H9 (cell line): ENCODE measurements around the gene RBP2. TPM values are rescaled to one million over a fixed set of nuclear protein-coding genes. Genes with fewer than 3 reads are reported as not detected.

Experiments used
- DNase-seq: peaks from one replicate; pipeline ENCODE4 v3.0.0-alpha.2; 2017
- H2AFZ ChIP-seq: one replicate; pipeline ENCODE4 v1.6.1; 2013; ENCODE audit warnings: mild to moderate bottlenecking, low read length, control low read depth, moderate library complexity
- H2AK5ac ChIP-seq: 2 replicates; pipeline ENCODE4 v1.6.1; 2013; ENCODE audit warnings: low read length, control low read depth, mixed read lengths; ENCODE audit not compliant: insufficient read length
- H2BK120ac ChIP-seq: one replicate; pipeline ENCODE4 v1.6.1; 2013; ENCODE audit warnings: low read depth, mild to moderate bottlenecking, low read length, control low read depth, inconsistent platforms; ENCODE audit not compliant: poor library complexity, severe bottlenecking
- H2BK12ac ChIP-seq: 2 replicates; pipeline ENCODE4 v1.6.1; 2013; ENCODE audit warnings: low read length, control low read depth, mixed read lengths, low read depth; ENCODE audit not compliant: insufficient read length
- H2BK15ac ChIP-seq: 2 replicates; pipeline ENCODE4 v1.6.1; 2013; ENCODE audit warnings: low read depth, low read length, control low read depth
- H2BK20ac ChIP-seq: one replicate; pipeline ENCODE4 v1.6.1; 2013; ENCODE audit warnings: low read depth, mild to moderate bottlenecking, low read length, control low read depth, inconsistent platforms; ENCODE audit not compliant: poor library complexity, severe bottlenecking
- H2BK5ac ChIP-seq: 2 replicates; pipeline ENCODE4 v1.6.1; 2013; ENCODE audit warnings: low read length, control low read depth, mixed read lengths; ENCODE audit not compliant: insufficient read length
- H3K14ac ChIP-seq: 2 replicates; pipeline ENCODE4 v1.6.1; 2013; ENCODE audit warnings: low read length, control low read depth; ENCODE audit not compliant: insufficient read depth
- H3K18ac ChIP-seq: 2 replicates; pipeline ENCODE4 v1.6.1; 2013; ENCODE audit warnings: low read depth, mild to moderate bottlenecking, mixed read lengths, low read length, control low read depth; ENCODE audit not compliant: insufficient read length
- H3K23ac ChIP-seq: 2 replicates; pipeline ENCODE4 v1.6.1; 2013; ENCODE audit warnings: low read length, control low read depth, mixed read lengths, low read depth; ENCODE audit not compliant: insufficient read length
- H3K23me2 ChIP-seq: 2 replicates; pipeline ENCODE4 v1.6.1; 2013; ENCODE audit warnings: low read depth, mild to moderate bottlenecking, mixed read lengths, low read length, control low read depth; ENCODE audit not compliant: insufficient read length, poor library complexity, severe bottlenecking
- H3K27ac ChIP-seq: 2 replicates; pipeline ENCODE4 v1.5.1; 2013; ENCODE audit warnings: low read length, control low read depth, mixed read lengths, low read depth; ENCODE audit not compliant: insufficient read length
- H3K27me3 ChIP-seq: 2 replicates; pipeline ENCODE4 v1.6.1; 2013; ENCODE audit warnings: low read length, control low read depth, inconsistent platforms; ENCODE audit not compliant: insufficient read depth
- H3K4ac ChIP-seq: 2 replicates; pipeline ENCODE4 v1.6.1; 2013; ENCODE audit warnings: low read depth, mild to moderate bottlenecking, control low read depth, inconsistent platforms, low read length, moderate library complexity
- H3K4me1 ChIP-seq: 2 replicates; pipeline ENCODE4 v1.6.1; 2013; ENCODE audit warnings: low read length, control low read depth, inconsistent platforms; ENCODE audit not compliant: insufficient read depth
- H3K4me2 ChIP-seq: 2 replicates; pipeline ENCODE4 v1.6.1; 2013; ENCODE audit warnings: low read length, control low read depth, mixed read lengths; ENCODE audit not compliant: insufficient read length, insufficient read depth
- H3K56ac ChIP-seq: 2 replicates; pipeline ENCODE4 v1.6.1; 2013; ENCODE audit warnings: low read depth, mild to moderate bottlenecking, mixed read lengths, low read length, control low read depth; ENCODE audit not compliant: insufficient read length
- H3K79me1 ChIP-seq: 2 replicates; pipeline ENCODE4 v1.6.1; 2013; ENCODE audit warnings: low read depth, mild to moderate bottlenecking, moderate library complexity, low read length, control low read depth, inconsistent platforms; ENCODE audit not compliant: insufficient read depth, poor library complexity, severe bottlenecking
- H3K79me2 ChIP-seq: 2 replicates; pipeline ENCODE4 v1.6.1; 2013; ENCODE audit warnings: low read length, control low read depth, inconsistent platforms; ENCODE audit not compliant: insufficient read depth
- H3K9ac ChIP-seq: 2 replicates; pipeline ENCODE4 v1.6.1; 2013; ENCODE audit warnings: low read length, control low read depth, mixed read lengths; ENCODE audit not compliant: insufficient read length; ENCODE audit errors: extremely low read depth
- H3K9me3 ChIP-seq: one replicate; pipeline ENCODE4 v1.6.1; 2013; ENCODE audit warnings: low read depth, low read length, inconsistent platforms; ENCODE audit not compliant: control insufficient read depth
- H3T11ph ChIP-seq: one replicate; pipeline ENCODE4 v1.6.1; 2013; ENCODE audit warnings: mild to moderate bottlenecking, low read length, control low read depth, inconsistent platforms
- H4K20me1 ChIP-seq: one replicate; pipeline ENCODE4 v1.6.1; 2013; ENCODE audit not compliant: control insufficient read depth, insufficient read length, insufficient read depth
- H4K5ac ChIP-seq: 2 replicates; pipeline ENCODE4 v1.6.1; 2013; ENCODE audit warnings: low read depth, mild to moderate bottlenecking, mixed read lengths, low read length, control low read depth; ENCODE audit not compliant: insufficient read length
- H4K8ac ChIP-seq: replicated peaks from 2 replicates; pipeline ENCODE4 v1.6.1; 2013; ENCODE audit warnings: low read length, control low read depth, mixed read lengths, low read depth; ENCODE audit not compliant: insufficient read length
- H4K91ac ChIP-seq: 2 replicates; pipeline ENCODE4 v1.6.1; 2013; ENCODE audit warnings: low read depth, mild to moderate bottlenecking, moderate library complexity, mixed read lengths, low read length, control low read depth; ENCODE audit not compliant: insufficient read length
- H3K27ac Mint-ChIP-seq, 3 experiments: 2 replicates in 2 of 3; 3 replicates in 1 of 3; pipeline ENCODE4 v1.8.0; 2020 to 2021; ENCODE audit warnings: mixed read lengths in 3 of 3, mild to moderate bottlenecking in 1 of 3, moderate library complexity in 1 of 3
- H3K27me3 Mint-ChIP-seq: 2 replicates; pipeline ENCODE4 v1.8.0; 2021; ENCODE audit warnings: low read depth, mild to moderate bottlenecking, moderate library complexity, mixed read lengths
- H3K36me3 Mint-ChIP-seq, 3 experiments: 2 replicates in 2 of 3; 3 replicates in 1 of 3; pipeline ENCODE4 v1.8.0; 2020 to 2021; ENCODE audit warnings: low read depth in 3 of 3, mixed read lengths in 3 of 3; ENCODE audit not compliant: insufficient read depth in 1 of 3
- H3K4me1 Mint-ChIP-seq, 2 experiments: 2 replicates each; pipeline ENCODE4 v1.8.0; 2020; ENCODE audit warnings: mixed read lengths in 2 of 2
- H3K4me3 Mint-ChIP-seq, 2 experiments: 2 replicates in 1 of 2; 3 replicates in 1 of 2; pipeline ENCODE4 v1.8.0; 2020 to 2021; ENCODE audit warnings: mild to moderate bottlenecking in 2 of 2, mixed read lengths in 2 of 2, moderate library complexity in 1 of 2
- H3K9me3 Mint-ChIP-seq, 2 experiments: 2 replicates in 1 of 2; 3 replicates in 1 of 2; pipeline ENCODE4 v1.8.0; 2020; ENCODE audit warnings: mild to moderate bottlenecking in 2 of 2, mixed read lengths in 2 of 2, moderate library complexity in 1 of 2
- WGBS: extraction: QIAGEN DNeasy Blood & Tissue Kit; methylation state at CpG from one replicate; pipeline ENCODE4 v1.1.7; 2013; ENCODE audit warnings: missing lambda C conversion rate, low lambda C conversion rate, mixed read lengths; ENCODE audit not compliant: insufficient read length; ENCODE audit errors: extremely low coverage; 5-methylcytosine and 5-hydroxymethylcytosine counted together
- total RNA-seq: library from RNA; stranded (reverse); gene quantifications from 2 replicates; pipeline ENCODE4 v1.2.1, GENCODE V29; 2021
- TF ChIP-seq, protein P1 (sequence below): fragments of 200-600 bp; sonication (generic); conservative IDR thresholded peaks from 3 replicates; pipeline ENCODE4 v1.8.0; 2021; ENCODE audit warnings: antibody characterized with exemption, mild to moderate bottlenecking

Gene RBP2
- total RNA-seq, 1 experiment from 2014 or later: not detected

GRCh38 chr3:139443186-139443585 lies 33.1 kb downstream of the RBP2 start:
- Histone ChIP-seq H4K20me1 (no peaks in the 10 kb centered on the region), H2BK120ac (no peak overlapping the region), H3K4me1 (peaks cover 2% of the 10 kb centered on the region; the same call in 1 of the 2 replicates), H4K8ac (no peak overlapping the region), H4K91ac (no peak overlapping the region), H3K4me2 (no peak overlapping the region), H2BK20ac (no peak overlapping the region), H2BK5ac (no peak overlapping the region), H2BK12ac (no peak overlapping the region), H3K79me2 (no peaks in the 10 kb centered on the region), H2AK5ac (no peak overlapping the region), H3K4ac (no peak overlapping the region), H3K9ac (no peak overlapping the region), H3K79me1 (no peaks in the 10 kb centered on the region), H3K23ac (no peak overlapping the region), H3K18ac (no peak overlapping the region), H2BK15ac (no peak overlapping the region), H3K9me3 (no peaks in the 10 kb centered on the region), H3K14ac (no peak overlapping the region), H3K23me2 (no peaks in the 10 kb centered on the region), H3K27ac (no peak overlapping the region), H2AFZ (no peak overlapping the region), H4K5ac (no peak overlapping the region), H3K56ac (no peak overlapping the region), H3T11ph (no peak overlapping the region), H3K27me3 (no peaks in the 10 kb centered on the region)
- DNase-seq: no peak
- peaks cover 10 to 12% of the 10 kb centered on the region in 2 experiments for H3K4me1 Mint-ChIP-seq
- H3K4me3 Mint-ChIP-seq: no peak overlapping the region
- WGBS: no CpG with 5 or more reads among the region's 7 CpGs
- no peaks in the 10 kb centered on the region for H3K9me3 Mint-ChIP-seq
- no peak overlapping the region for H3K27ac Mint-ChIP-seq
- TF ChIP-seq, protein P1, sequence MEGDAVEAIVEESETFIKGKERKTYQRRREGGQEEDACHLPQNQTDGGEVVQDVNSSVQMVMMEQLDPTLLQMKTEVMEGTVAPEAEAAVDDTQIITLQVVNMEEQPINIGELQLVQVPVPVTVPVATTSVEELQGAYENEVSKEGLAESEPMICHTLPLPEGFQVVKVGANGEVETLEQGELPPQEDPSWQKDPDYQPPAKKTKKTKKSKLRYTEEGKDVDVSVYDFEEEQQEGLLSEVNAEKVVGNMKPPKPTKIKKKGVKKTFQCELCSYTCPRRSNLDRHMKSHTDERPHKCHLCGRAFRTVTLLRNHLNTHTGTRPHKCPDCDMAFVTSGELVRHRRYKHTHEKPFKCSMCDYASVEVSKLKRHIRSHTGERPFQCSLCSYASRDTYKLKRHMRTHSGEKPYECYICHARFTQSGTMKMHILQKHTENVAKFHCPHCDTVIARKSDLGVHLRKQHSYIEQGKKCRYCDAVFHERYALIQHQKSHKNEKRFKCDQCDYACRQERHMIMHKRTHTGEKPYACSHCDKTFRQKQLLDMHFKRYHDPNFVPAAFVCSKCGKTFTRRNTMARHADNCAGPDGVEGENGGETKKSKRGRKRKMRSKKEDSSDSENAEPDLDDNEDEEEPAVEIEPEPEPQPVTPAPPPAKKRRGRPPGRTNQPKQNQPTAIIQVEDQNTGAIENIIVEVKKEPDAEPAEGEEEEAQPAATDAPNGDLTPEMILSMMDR: no peak
- H3K36me3 Mint-ChIP-seq: no peaks in the 10 kb centered on the region
- H3K27me3 Mint-ChIP-seq: no peaks in the 10 kb centered on the region
